Measurements from ENCODE around the gene C7orf33.

- TF ChIP-seq CTCF (IDR thresholded peaks at IDR 0.05): no peak
- no peak for TF ChIP-seq POLR2A (IDR thresholded peaks at IDR 0.05)
Observed at GRCh38 chr7:148624735-148625134, 34.2 kb downstream of the C7orf33 start.
